Subcutaneous abdominal adipose tissue (tissue), 5 donors: ENCODE data around the gene DOCK1.
"Not testable (repeated sequence)": the region's sequence is repeated elsewhere in the genome, so short reads cannot be mapped to it uniquely, and the experiment has no call there.

Experiments used
- H3K27ac ChIP-seq: one replicate; pipeline ENCODE4 v1.7.0; 2013; ENCODE audit warnings: low read depth, mild to moderate bottlenecking, inconsistent platforms, low read length, moderate library complexity
- H3K27me3 ChIP-seq, 5 donors: one replicate each; pipeline ENCODE4 v1.7.0; 2013; ENCODE audit warnings: low read length in 5 of 5, inconsistent platforms in 1 of 5; ENCODE audit not compliant: control insufficient read depth in 5 of 5, insufficient read depth in 4 of 5
- H3K36me3 ChIP-seq, 5 donors: one replicate each; pipeline ENCODE4 v1.7.0; 2013; ENCODE audit warnings: low read length in 5 of 5; ENCODE audit not compliant: control insufficient read depth in 5 of 5, insufficient read depth in 5 of 5
- H3K4me1 ChIP-seq, 5 donors: one replicate each; pipeline ENCODE4 v1.7.0; 2013; ENCODE audit warnings: low read length in 5 of 5, mild to moderate bottlenecking in 3 of 5, moderate library complexity in 1 of 5; ENCODE audit not compliant: control insufficient read depth in 5 of 5, insufficient read depth in 5 of 5
- H3K4me3 ChIP-seq, 5 donors: one replicate each; pipeline ENCODE4 v1.7.0; 2013; ENCODE audit warnings: low read length in 5 of 5, low read depth in 1 of 5
- H3K9ac ChIP-seq, 5 donors: one replicate each; pipeline ENCODE4 v1.7.0; 2013; ENCODE audit warnings: low read length in 5 of 5, mild to moderate bottlenecking in 4 of 5, moderate library complexity in 3 of 5
- H3K9me3 ChIP-seq, 5 donors: one replicate each; pipeline ENCODE4 v1.7.0; 2013; ENCODE audit warnings: low read length in 5 of 5; ENCODE audit not compliant: control insufficient read depth in 5 of 5
- donor health status: healthy.
- donor health status: healthy.
- donor health status: healthy.
- donor health status: healthy.
- donor health status: healthy.

The DOCK1 gene

DNA sequence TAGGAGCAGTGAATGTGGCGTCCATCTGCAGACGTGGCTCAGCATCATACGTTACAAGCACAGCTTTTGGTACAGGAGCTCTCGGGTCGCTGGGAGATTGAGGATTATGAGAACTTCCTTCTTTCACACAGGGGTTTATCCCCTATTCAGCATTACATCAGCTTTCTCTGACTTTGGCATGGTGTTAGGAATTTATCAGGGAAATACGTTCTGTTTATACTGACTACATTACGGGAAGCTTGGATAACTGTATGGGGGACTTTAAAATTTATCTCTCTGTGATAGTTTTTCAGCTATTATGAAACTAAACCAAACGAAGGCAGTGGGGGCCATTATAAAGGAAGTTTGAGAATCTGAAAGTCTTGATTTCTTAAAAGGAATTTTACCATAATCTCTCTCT lies 401.3 kb downstream of the DOCK1 start:
- no peaks in the 10 kb centered on the region for H3K27me3 ChIP-seq
- no peaks in the 10 kb centered on the region for H3K9me3 ChIP-seq
- peaks cover 0 to 1% (median 0%) of the 10 kb centered on the region in 5 donors for H3K4me1 ChIP-seq
- no peak overlapping the region for H3K4me3 ChIP-seq
- no peak overlapping the region for H3K9ac ChIP-seq
- no peak overlapping the region for H3K27ac ChIP-seq
- H3K36me3 ChIP-seq, result no peaks in the 10 kb centered on the region

- H3K36me3 ChIP-seq, result no peaks in the 10 kb centered on the region
- no peaks in the 10 kb centered on the region for H3K4me1 ChIP-seq
- no peak overlapping the region for H3K4me3 ChIP-seq
- no peaks in the 10 kb centered on the region for H3K9me3 ChIP-seq
- H3K9ac ChIP-seq, result no peak overlapping the region
- no peaks in the 10 kb centered on the region for H3K27me3 ChIP-seq
- H3K27ac ChIP-seq, result no peak overlapping the region
These were observed 402.1 kb downstream of the DOCK1 start for GRCh38 chr10:127307338-127307737.

DNA sequence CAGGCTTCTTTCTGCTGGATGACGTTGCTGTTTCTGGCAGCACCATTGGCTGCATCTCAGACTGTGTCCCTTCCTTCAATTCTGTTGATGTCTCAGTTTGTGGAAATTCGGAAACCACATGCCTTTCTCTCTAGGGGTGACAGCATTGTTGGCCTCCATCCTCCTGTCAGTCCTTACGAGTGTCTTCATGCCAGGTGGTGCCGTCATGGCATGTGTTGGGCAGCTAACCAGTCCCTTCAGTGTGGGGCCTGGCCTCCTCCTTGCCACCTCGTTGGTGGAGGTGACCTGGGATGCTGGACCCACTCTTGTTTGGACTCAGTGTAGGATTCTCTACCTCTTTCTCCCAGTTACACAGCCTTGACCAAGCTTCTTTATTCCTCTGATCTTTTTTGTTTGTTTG lies 402.8 kb downstream of the DOCK1 start:
- H3K4me1 ChIP-seq, result peaks cover 0 to 5% (median 0%) of the 10 kb centered on the region in 5 donors
- H3K9ac ChIP-seq, result no peak overlapping the region
- no peaks in the 10 kb centered on the region for H3K9me3 ChIP-seq
- H3K4me3 ChIP-seq, result no peak overlapping the region
- H3K27ac ChIP-seq, result no peak overlapping the region
- no peaks in the 10 kb centered on the region for H3K36me3 ChIP-seq
- H3K27me3 ChIP-seq, result no peaks in the 10 kb centered on the region

DNA sequence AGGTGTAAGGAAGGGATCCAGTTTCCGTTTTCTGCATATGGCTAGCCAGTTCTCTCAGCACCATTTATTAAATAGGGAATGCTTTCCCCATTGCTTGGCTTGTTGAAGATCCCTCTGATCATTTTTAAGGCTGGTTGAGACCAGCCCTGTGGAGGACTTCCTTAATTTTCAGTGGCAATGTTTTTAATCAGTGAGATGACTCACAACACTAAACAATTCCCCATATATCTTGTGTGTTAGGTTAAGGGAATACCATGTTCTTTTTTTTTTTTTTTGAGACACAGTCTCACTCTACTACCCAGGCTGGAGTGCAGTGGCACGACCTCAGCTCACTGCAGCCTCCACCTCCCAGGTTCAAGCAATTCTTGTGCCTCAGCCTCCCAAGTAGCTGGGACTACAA lies 404.4 kb downstream of the DOCK1 start:
- H3K4me1 ChIP-seq, result peaks cover 0 to 20% (median 0%) of the 10 kb centered on the region in 5 donors
- not testable (repeated sequence) for H3K9me3 ChIP-seq, H3K27me3 ChIP-seq, H3K27ac ChIP-seq, H3K36me3 ChIP-seq, H3K9ac ChIP-seq, H3K4me3 ChIP-seq

DNA sequence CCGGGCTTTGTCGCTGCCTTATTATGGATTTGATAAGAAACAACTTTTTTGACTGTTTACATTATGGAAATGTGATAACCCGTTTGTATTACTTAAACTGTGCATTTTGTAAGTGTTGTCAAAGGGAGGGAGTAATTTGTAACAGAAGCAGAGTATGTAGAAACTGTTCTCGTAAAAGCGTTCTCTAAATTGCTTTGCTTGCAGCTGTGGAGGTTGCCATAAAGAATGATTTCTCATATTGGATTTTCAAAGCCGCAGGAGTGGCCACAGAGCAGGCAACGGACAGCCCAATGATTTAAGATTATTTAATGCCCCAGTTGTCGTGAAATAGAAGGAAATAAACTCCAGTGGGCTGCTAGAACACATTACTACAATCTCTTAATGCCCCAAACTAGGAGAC lies 405.2 kb downstream of the DOCK1 start:
- Histone ChIP-seq H3K27ac (no peak overlapping the region), H3K9me3 (no peaks in the 10 kb centered on the region), H3K4me3 (no peak overlapping the region), H3K9ac (no peak overlapping the region), H3K27me3 (no peaks in the 10 kb centered on the region), H3K4me1 (peaks cover 0 to 28% (median 0%) of the 10 kb centered on the region in 5 donors), H3K36me3 (no peaks in the 10 kb centered on the region)

GRCh38 chr10:127310923-127311322 lies 405.7 kb downstream of the DOCK1 start:
- H3K27me3 ChIP-seq, result no peaks in the 10 kb centered on the region
- H3K9ac ChIP-seq, result no peak overlapping the region
- no peak overlapping the region for H3K27ac ChIP-seq
- H3K36me3 ChIP-seq, result no peaks in the 10 kb centered on the region
- no peak overlapping the region for H3K4me3 ChIP-seq
- H3K9me3 ChIP-seq, result no peaks in the 10 kb centered on the region
- peaks cover 0 to 28% (median 0%) of the 10 kb centered on the region in 5 donors for H3K4me1 ChIP-seq

GRCh38 chr10:127313996-127314700 lies 408.9 kb downstream of the DOCK1 start:
- Histone ChIP-seq H3K27ac (no peak overlapping the region), H3K27me3 (no peaks in the 10 kb centered on the region), H3K9me3 (no peaks in the 10 kb centered on the region), H3K9ac (no peak overlapping the region), H3K4me1 (peaks cover 0 to 28% (median 0%) of the 10 kb centered on the region in 5 donors), H3K4me3 (no peak overlapping the region), H3K36me3 (no peaks in the 10 kb centered on the region)

- Histone ChIP-seq H3K4me1 (peaks cover 3 to 33% (median 6%) of the 10 kb centered on the region in 5 donors), H3K9me3 (no peaks in the 10 kb centered on the region), H3K36me3 (no peaks in the 10 kb centered on the region), H3K4me3 (no peak overlapping the region), H3K27ac (no peak overlapping the region), H3K27me3 (no peaks in the 10 kb centered on the region), H3K9ac (no peak overlapping the region)
These were observed 409.6 kb downstream of the DOCK1 start for GRCh38 chr10:127314797-127315196.

- H3K4me3 ChIP-seq, result no peak overlapping the region
- H3K4me1 ChIP-seq, result peaks cover 3 to 34% (median 8%) of the 10 kb centered on the region in 5 donors
- H3K9ac ChIP-seq, result no peak overlapping the region
- no peaks in the 10 kb centered on the region for H3K27me3 ChIP-seq
- H3K27ac ChIP-seq, result no peak overlapping the region
- no peaks in the 10 kb centered on the region for H3K36me3 ChIP-seq
- no peaks in the 10 kb centered on the region for H3K9me3 ChIP-seq
These were observed 410.7 kb downstream of the DOCK1 start for GRCh38 chr10:127315888-127316287.

- Histone ChIP-seq H3K9ac (no peak overlapping the region), H3K27ac (no peak overlapping the region), H3K9me3 (no peaks in the 10 kb centered on the region), H3K4me3 (no peak overlapping the region), H3K36me3 (no peaks in the 10 kb centered on the region), H3K4me1 (peaks cover 3 to 26% (median 8%) of the 10 kb centered on the region in 5 donors), H3K27me3 (no peaks in the 10 kb centered on the region)
These were observed 413.2 kb downstream of the DOCK1 start for GRCh38 chr10:127318396-127318795.
